ENCODE data around the gene ITGB1BP1. TPM values are rescaled to one million over a fixed set of nuclear protein-coding genes. Genes with fewer than 3 reads are reported as not detected.

ITGB1BP1 gene
- total RNA-seq, 1 donor = 30.8 TPM

- H2AFZ ChIP-seq (ENCODE audit: low read length) = no peak overlapping the region
Measured at GRCh38 chr2:9445089-9445488, 21.8 kb upstream of the ITGB1BP1 start.

GRCh38 chr2:9443526-9443925 is 20.2 kb upstream of the ITGB1BP1 start:
- no peaks in the 10 kb centered on the region for H4K20me1 ChIP-seq (ENCODE audit: insufficient read depth, low read length)
- peaks cover 19% of the 10 kb centered on the region for H3K4me1 ChIP-seq (ENCODE audit: insufficient read depth, low read length)
- no peaks in the 10 kb centered on the region for H3K79me2 ChIP-seq (ENCODE audit: insufficient read depth, low read length)
- DNase-seq (ENCODE audit: insufficient read length, low spot score, missing footprints) = no peak
- H3K36me3 ChIP-seq (ENCODE audit: insufficient read depth, low read length) = peaks cover 48% of the 10 kb centered on the region
- no peaks in the 10 kb centered on the region for H3K27me3 ChIP-seq (ENCODE audit: insufficient read depth, low read length)
- no peak overlapping the region for H2AFZ ChIP-seq (ENCODE audit: low read length)
- H3K4me2 ChIP-seq (ENCODE audit: insufficient read depth, low read length) = no peak overlapping the region
- no peak overlapping the region for H3K27ac ChIP-seq (ENCODE audit: low read depth, low read length)
- no peak overlapping the region for H3K4me3 ChIP-seq (ENCODE audit: insufficient read depth, low read length)
- no peaks in the 10 kb centered on the region for H3K9me3 ChIP-seq (ENCODE audit: low read depth, low read length)
- no peak for TF ChIP-seq CTCF (IDR thresholded peaks at IDR 0.05; ENCODE audit: extremely low read depth, low read depth, low read length)

More at GRCh38 chr2:9445089-9445488, 21.8 kb upstream of the ITGB1BP1 start:
- H3K27me3 ChIP-seq (ENCODE audit: insufficient read depth, low read length) = no peaks in the 10 kb centered on the region
- peaks cover 12% of the 10 kb centered on the region for H3K4me1 ChIP-seq (ENCODE audit: insufficient read depth, low read length)
- H3K79me2 ChIP-seq (ENCODE audit: insufficient read depth, low read length) = no peaks in the 10 kb centered on the region
- DNase-seq (ENCODE audit: insufficient read length, low spot score, missing footprints) = no peak
- H3K27ac ChIP-seq (ENCODE audit: low read depth, low read length) = no peak overlapping the region
- H3K36me3 ChIP-seq (ENCODE audit: insufficient read depth, low read length) = peaks cover 50% of the 10 kb centered on the region
- TF ChIP-seq CTCF (IDR thresholded peaks at IDR 0.05; ENCODE audit: extremely low read depth, low read depth, low read length) = no peak
- no peaks in the 10 kb centered on the region for H3K9me3 ChIP-seq (ENCODE audit: low read depth, low read length)
- H3K4me3 ChIP-seq (ENCODE audit: insufficient read depth, low read length) = no peak overlapping the region
- no peaks in the 10 kb centered on the region for H4K20me1 ChIP-seq (ENCODE audit: insufficient read depth, low read length)
- H3K4me2 ChIP-seq (ENCODE audit: insufficient read depth, low read length) = no peak overlapping the region

- no peaks in the 10 kb centered on the region for H3K79me2 ChIP-seq (ENCODE audit: insufficient read depth, low read length)
- no peak overlapping the region for H2AFZ ChIP-seq (ENCODE audit: low read length)
- no peak overlapping the region for H3K4me2 ChIP-seq (ENCODE audit: insufficient read depth, low read length)
- DNase-seq (ENCODE audit: insufficient read length, low spot score, missing footprints) = no peak
- no peaks in the 10 kb centered on the region for H3K27me3 ChIP-seq (ENCODE audit: insufficient read depth, low read length)
- H3K4me1 ChIP-seq (ENCODE audit: insufficient read depth, low read length) = peaks cover 19% of the 10 kb centered on the region
- peak overlapping the region; percentile 29 for H3K27ac ChIP-seq (ENCODE audit: low read depth, low read length)
- no peaks in the 10 kb centered on the region for H4K20me1 ChIP-seq (ENCODE audit: insufficient read depth, low read length)
- no peaks in the 10 kb centered on the region for H3K9me3 ChIP-seq (ENCODE audit: low read depth, low read length)
- TF ChIP-seq CTCF (IDR thresholded peaks at IDR 0.05; ENCODE audit: extremely low read depth, low read depth, low read length) = no peak
- H3K4me3 ChIP-seq (ENCODE audit: insufficient read depth, low read length) = no peak overlapping the region
- H3K36me3 ChIP-seq (ENCODE audit: insufficient read depth, low read length) = peaks cover 54% of the 10 kb centered on the region
Measured at GRCh38 chr2:9441556-9441955, 18.2 kb upstream of the ITGB1BP1 start.

- DNase-seq (ENCODE audit: insufficient read length, low spot score, missing footprints) = no peak
- TF ChIP-seq CTCF (IDR thresholded peaks at IDR 0.05; ENCODE audit: extremely low read depth, low read depth, low read length) = no peak
- no peaks in the 10 kb centered on the region for H3K9me3 ChIP-seq (ENCODE audit: low read depth, low read length)
- no peaks in the 10 kb centered on the region for H3K79me2 ChIP-seq (ENCODE audit: insufficient read depth, low read length)
- H3K36me3 ChIP-seq (ENCODE audit: insufficient read depth, low read length) = peaks cover 52% of the 10 kb centered on the region
- no peaks in the 10 kb centered on the region for H3K27me3 ChIP-seq (ENCODE audit: insufficient read depth, low read length)
- no peak overlapping the region for H2AFZ ChIP-seq (ENCODE audit: low read length)
- peak overlapping the region; percentile 20 for H3K4me2 ChIP-seq (ENCODE audit: insufficient read depth, low read length)
- no peaks in the 10 kb centered on the region for H4K20me1 ChIP-seq (ENCODE audit: insufficient read depth, low read length)
- H3K27ac ChIP-seq (ENCODE audit: low read depth, low read length) = peak overlapping the region; percentile 82
- H3K4me3 ChIP-seq (ENCODE audit: insufficient read depth, low read length) = no peak overlapping the region
- peaks cover 19% of the 10 kb centered on the region for H3K4me1 ChIP-seq (ENCODE audit: insufficient read depth, low read length)
Measured at GRCh38 chr2:9440058-9440727, 16.9 kb upstream of the ITGB1BP1 start.

Data from osteoblast (primary cell).